ENCODE data around the gene RBM15B. TPM values are rescaled to one million over a fixed set of nuclear protein-coding genes. Genes with fewer than 3 reads are reported as not detected.

The RBM15B gene
- total RNA-seq, 1 experiment from 2014 or later, result 55.6 TPM

GRCh38 chr3:51354172-51354571 lies 36.9 kb upstream of the RBM15B start:
- ChIA-PET CTCF (interaction anchor here (1.9 kb wide), 1 partner anchor 18 kb away, joined by 8 read pairs; no protein-coding TSS in a partner anchor), POLR2A (no interaction called here)
- Mint-ChIP-seq H3K27me3 (ENCODE audit: low read depth) (no peaks in the 10 kb centered on the region; the same call in 1 of the 2 replicates), H3K4me3 (no peak overlapping the region), H3K9me3 (no peaks in the 10 kb centered on the region), H3K27ac (no peak overlapping the region), H3K4me1 (0 out of 2 replicates have a peak, but pooled peaks cover 4% of the 10 kb centered on the region), H3K36me3 (no peaks in the 10 kb centered on the region)
- ATAC-seq, result no peak
- DNase-seq (ENCODE audit: low spot score), result no peak
- TF ChIP-seq MLX (CRISPR knock-in tag; IDR thresholded peaks at IDR 0.05), result no peak
- no peak for TF ChIP-seq ELF4 (CRISPR knock-in tag; IDR thresholded peaks at IDR 0.05; ENCODE audit: low read depth)
- no peak for TF ChIP-seq ZNF232 (CRISPR knock-in tag; IDR thresholded peaks at IDR 0.05)
- TF ChIP-seq KAT7 (CRISPR knock-in tag; IDR thresholded peaks at IDR 0.05; ENCODE audit: borderline replicate concordance), result no peak
- TF ChIP-seq ZNF671 (CRISPR knock-in tag; IDR thresholded peaks at IDR 0.05), result no peak
- no peak for TF ChIP-seq TEAD1 (CRISPR knock-in tag; IDR thresholded peaks at IDR 0.05)
- TF ChIP-seq ATF2 (CRISPR knock-in tag; IDR thresholded peaks at IDR 0.05; ENCODE audit: borderline replicate concordance, low read depth), result no peak
- TF ChIP-seq, protein P1, sequence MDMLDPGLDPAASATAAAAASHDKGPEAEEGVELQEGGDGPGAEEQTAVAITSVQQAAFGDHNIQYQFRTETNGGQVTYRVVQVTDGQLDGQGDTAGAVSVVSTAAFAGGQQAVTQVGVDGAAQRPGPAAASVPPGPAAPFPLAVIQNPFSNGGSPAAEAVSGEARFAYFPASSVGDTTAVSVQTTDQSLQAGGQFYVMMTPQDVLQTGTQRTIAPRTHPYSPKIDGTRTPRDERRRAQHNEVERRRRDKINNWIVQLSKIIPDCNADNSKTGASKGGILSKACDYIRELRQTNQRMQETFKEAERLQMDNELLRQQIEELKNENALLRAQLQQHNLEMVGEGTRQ (CRISPR knock-in tag; IDR thresholded peaks at IDR 0.05), result no peak

DNA sequence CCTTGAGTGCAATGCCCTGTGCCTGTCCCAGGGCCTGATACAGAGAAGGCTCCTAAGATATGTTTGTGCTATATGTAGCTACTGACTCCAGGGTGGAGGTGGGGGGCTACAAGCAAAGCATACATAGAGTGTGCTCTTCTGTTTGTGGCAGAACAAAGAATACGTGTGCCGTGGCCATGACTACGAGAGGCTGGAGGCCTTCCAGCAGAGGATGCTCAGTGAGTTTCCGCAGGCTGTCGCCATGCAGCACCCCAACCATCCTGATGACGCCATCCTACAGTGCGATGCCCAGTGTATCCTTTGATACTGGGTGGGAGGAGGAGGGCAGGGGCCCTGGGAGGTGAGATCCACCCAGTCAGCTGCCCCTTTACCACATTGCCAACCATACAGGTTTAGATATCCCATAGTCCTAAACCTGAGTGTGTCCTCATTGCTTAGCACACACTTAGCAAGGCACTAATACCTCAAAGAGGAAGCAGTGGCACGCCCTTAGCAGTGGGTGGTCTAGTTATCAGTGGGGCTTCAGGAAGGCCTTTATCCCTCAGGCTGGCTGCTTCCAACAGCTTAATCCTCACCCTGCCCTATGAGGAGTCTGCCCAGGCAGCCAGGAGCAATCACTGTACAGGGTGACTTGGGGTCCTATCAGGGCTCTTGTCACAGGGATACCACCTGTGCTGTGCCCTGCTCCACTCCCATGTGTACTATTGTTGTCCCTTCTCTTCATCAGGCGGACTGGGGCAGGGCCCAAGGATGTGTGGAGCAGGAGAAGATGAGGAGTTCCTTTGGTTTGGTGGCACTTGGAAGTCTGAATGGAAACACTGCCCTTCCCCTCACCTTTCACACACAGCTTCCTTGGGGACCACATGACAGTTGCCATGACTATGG lies 36.1 kb upstream of the RBM15B start:
- POLR2A ChIA-PET, result no interaction called here
- Mint-ChIP-seq H3K36me3 (no peaks in the 10 kb centered on the region), H3K4me1 (0 out of 2 replicates have a peak, but pooled peaks cover 4% of the 10 kb centered on the region), H3K4me3 (no peak overlapping the region), H3K27me3 (ENCODE audit: low read depth) (no peaks in the 10 kb centered on the region; the same call in 1 of the 2 replicates), H3K9me3 (no peaks in the 10 kb centered on the region), H3K27ac (no peak overlapping the region)
- ATAC-seq, result no peak
- no peak for DNase-seq (ENCODE audit: low spot score)
- CTCF ChIA-PET, result interaction anchor here (0.8 to 1.9 kb wide), 2 partner anchors 17 to 255 kb away, joined by 3 to 8 read pairs; no protein-coding TSS in a partner anchor
- no peak for TF ChIP-seq JAZF1 (CRISPR knock-in tag; IDR thresholded peaks at IDR 0.05)
- TF ChIP-seq ZNF396 (CRISPR knock-in tag; IDR thresholded peaks at IDR 0.05; ENCODE audit: borderline replicate concordance), result no peak
- TF ChIP-seq AFF4 (CRISPR knock-in tag; IDR thresholded peaks at IDR 0.05; ENCODE audit: borderline replicate concordance), result no peak
- no peak for TF ChIP-seq HMGXB4 (CRISPR knock-in tag; IDR thresholded peaks at IDR 0.05)
- no peak for TF ChIP-seq TP53 (CRISPR knock-in tag; IDR thresholded peaks at IDR 0.05)
- no peak for TF ChIP-seq NFYB (CRISPR knock-in tag; conservative IDR thresholded peaks at IDR 0.05; ENCODE audit: low read depth)
- no peak for TF ChIP-seq ZNF232 (CRISPR knock-in tag; IDR thresholded peaks at IDR 0.05)

Data from WTC11 (cell line).